Measurements from ENCODE around the gene NAA40.
A peak's percentile ranks its signal among the peaks of the same experiment; 100 is the strongest.

NAA40 gene

DNA sequence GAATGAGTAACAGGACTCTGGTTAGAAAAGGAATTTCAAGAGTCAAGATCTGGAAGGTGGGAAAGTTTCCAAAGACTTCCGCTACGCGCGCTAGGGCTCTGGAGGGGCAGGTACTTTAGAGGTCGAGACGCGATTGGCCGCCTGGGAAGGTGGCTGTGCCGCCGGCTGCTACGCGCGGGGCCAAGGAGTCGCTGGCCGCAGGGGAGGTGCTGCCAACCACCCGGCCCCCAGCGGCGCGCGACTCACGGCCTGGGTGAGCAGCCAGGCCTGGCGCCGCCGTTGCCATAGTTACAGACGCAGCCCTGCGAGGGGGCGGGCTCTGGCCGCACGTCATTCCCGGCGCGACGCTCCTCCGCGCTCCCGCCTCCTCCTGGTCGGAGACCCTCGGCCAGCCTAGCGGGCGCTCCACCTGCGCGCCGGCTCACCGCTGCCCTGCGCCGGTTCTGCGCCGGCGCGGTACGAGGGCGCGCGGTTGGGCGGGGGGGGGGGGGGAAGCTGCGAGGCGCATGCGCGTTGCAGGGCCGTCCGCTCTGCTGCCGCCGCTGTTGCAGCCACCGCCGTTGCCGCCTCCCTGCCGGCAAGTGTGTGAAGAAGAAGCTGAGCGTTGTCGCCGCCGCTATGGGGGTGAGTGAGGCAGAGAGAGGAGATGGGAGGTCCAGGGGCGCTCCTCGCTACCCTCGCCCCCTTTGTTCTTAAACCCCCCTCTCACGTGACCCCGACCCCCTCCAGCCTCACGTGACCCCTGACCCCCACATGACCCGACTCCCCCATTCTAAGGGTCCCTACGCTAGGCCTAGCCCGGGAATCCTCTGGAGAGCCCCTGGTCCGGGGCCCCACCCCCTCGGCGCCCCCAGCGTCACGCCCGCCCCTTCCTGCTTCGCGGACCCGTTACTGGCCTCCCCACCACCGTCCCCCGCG is at the start of gene NAA40:
NAA40 (plus strand) TSS at position 524 of the 918 bp plus-strand sequence; CDS start at position 619, 95 bp downstream.
- peak; percentile 78 to 84 for DNase-seq

DNA sequence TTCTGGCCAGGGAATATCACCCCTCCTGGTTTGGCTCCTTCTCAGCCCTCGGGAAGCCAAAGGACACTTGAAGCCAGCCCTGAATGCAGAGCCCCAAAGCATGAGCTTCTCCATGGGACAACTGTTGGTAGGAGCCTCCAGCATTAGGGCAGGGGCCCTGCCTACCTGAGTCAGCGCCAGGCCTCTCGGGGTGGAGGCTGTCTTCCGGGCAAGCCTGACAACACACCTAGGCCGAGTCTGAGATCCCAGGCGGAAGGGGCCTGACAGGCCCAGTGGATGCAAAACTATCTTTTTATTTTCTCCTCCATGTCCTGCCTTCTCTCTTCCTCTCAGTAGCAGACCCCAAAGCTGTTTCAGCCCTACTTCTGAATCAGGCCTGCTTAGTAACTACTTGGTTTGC is 49.5 kb upstream of the NAA40 start:
- no peak for DNase-seq

GRCh38 chr11:63890368-63890767 is 48.4 kb upstream of the NAA40 start:
- no peak for DNase-seq

GRCh38 chr11:63892228-63892627 is 46.6 kb upstream of the NAA40 start:
- DNase-seq, result no peak

DNA sequence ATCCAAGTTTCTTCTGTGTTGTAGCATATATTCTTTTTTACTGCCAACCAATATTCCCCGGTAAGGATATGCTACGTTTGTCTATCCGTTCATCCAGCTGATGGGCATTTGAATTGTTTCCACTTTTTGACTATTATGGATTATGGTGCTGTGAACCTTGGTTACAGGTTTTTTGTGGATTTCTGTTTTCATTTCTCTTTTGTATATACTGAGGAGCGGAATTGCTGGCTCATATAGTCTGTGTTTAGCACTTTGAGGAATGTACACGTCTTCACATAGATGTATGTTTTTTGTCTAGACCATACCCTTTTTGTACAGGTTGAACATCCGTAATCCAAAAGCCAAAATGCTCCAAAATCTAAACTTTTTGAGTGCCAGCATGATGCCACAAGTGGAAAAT is 45.4 kb upstream of the NAA40 start:
- no peak for DNase-seq

- no peak for DNase-seq
Measured at GRCh38 chr11:63896071-63896470, 42.7 kb upstream of the NAA40 start.

- no peak for DNase-seq
Measured at GRCh38 chr11:63897459-63898146, 41.2 kb upstream of the NAA40 start.

DNA sequence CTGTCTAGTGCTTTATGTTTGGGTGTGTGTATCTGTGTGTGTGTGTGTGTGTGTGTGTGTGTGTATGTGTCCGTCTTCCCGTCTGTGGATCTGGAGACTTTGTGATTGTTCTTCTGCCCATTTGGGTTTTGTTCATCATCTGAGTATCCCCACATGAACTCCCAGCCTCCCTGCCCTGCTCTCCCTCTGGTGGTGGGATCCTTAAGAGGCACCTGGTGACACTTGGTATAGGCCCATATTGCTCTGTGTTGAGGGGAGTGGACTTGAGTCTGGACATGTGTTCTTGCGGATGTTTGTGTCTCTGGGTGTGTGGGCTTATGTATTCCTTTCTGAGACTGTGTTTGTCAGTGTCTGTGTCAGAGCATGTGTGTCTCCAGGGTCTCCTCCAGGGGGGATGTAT is 37.1 kb upstream of the NAA40 start:
- DNase-seq, result no peak

DNA sequence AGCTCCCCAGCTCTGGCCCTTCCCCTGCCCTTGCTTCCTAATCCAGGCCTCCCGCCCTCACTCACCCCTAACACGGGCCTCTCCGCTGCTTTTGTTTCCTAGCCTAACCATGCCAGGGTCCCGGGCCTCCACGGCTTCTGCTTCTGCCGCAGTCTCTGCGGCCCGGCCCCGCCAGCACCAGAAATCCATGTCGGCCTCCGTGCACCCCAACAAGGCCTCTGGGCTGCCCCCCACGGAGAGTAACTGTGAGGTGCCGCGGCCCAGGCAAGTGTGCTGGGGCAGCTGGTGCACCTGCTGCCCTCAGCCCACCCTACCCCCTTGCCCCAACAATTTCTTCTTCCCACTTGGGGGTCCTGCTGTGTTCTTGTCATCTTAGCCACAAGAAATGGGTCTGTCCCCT is 34.9 kb upstream of the NAA40 start:
- no peak for DNase-seq

- no peak for DNase-seq
Measured at GRCh38 chr11:63904743-63905142, 34.1 kb upstream of the NAA40 start.

- no peak for DNase-seq
Measured at GRCh38 chr11:63905179-63905578, 33.6 kb upstream of the NAA40 start.

- no peak for DNase-seq
Measured at GRCh38 chr11:63906087-63906486, 32.7 kb upstream of the NAA40 start.

DNA sequence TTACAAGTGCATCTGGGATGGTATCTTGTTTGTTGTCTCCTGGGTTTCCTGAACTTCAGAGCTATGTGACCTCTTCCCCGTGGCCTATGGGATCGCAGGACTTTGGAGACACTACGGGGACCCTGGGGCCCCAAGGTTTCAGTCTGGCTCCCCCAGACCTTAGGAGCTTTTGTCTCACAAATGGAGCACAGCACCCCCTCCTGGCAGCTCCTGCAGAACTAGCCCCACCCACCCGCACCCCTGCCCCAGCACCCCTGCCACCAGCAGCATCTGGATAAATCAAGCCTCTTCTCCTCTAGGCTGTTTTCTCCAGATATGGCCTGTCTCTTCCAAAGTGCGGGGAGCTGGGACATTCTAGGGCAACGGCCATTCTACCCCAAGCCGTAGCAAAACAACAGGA is 32.2 kb upstream of the NAA40 start:
- no peak for DNase-seq

DNA sequence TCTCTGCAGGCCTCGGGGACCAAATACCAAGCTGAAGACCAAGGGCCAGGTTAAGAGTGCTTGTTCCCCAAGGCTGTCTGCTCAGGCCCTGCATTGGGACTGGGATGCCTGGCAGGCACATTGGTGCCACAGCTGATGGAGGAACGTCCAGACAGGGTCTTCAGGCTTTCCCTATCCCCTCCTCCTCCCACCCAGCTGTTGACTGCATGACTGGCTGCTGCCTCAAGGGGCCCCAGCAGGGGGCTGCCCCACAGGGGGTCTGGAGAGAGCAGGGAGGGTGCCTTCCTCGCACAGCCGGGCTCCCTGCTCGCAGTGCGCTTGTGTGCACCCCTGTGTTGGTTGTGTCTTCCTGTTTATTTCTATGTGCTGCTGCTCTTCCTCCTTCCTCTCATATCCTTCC is 31.7 kb upstream of the NAA40 start:
- no peak for DNase-seq

DNA sequence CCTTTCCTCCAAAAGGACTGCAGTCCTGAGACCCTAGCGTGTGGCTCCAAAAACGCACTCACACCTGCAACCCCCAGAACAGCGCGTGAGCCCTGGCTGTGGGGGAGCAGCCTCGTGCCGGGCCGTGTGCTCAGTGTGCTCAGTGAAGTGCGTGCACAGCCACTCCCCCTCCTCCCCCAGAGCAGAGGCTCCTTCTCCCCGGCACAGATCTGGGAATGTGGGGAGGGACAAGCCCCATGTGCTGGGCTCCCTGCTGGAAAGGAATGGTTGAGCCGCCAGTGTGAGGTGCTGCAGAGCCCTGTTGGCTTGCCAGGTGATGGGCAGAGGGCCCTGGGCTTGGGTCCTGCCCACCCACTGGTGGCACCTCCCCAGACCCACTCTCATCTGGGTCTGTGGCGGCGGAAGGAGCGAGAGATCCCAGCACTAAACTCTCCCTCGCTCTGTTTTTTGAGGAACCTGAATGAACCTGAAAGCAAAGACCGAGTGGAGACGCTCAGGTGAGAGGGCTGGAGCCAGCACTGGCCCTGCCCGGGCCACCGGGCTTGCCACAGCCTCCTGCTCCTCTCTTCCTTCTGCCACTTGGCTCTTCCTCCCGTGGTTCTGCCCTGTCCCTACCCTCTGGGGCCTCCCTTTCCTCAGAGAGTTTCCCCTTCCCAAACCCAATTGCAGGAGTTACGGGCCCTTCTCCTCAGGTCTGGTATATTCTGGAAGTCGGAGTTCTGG is 30.8 kb upstream of the NAA40 start:
- no peak for DNase-seq

- DNase-seq, result no peak
Measured at GRCh38 chr11:63908631-63909401, 30.0 kb upstream of the NAA40 start.

- no peak for DNase-seq
Measured at GRCh38 chr11:63909591-63910506, 29.0 kb upstream of the NAA40 start.

DNA sequence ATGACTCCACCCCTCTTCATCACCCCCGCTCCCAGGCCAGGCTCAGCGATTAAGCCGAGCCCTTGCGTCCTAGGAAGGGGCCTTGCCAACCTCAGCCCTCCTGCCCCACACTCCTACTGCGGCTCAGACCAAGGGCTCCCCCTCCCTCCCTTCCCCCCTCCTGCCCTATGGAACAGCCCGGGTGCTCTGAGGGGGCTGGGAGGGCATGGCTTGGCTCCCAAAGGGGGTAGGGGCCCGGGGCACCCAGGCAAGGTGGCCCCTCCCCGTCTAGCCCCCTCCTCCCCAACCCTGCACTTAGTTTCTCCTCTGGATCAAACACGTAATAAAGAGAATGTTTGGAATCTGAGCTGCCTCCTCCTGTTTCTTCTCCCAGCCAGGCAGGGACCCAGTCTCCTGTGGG is 28.1 kb upstream of the NAA40 start:
- no peak for DNase-seq

GRCh38 chr11:63911440-63911839 is 27.4 kb upstream of the NAA40 start:
- no peak for DNase-seq

DNA sequence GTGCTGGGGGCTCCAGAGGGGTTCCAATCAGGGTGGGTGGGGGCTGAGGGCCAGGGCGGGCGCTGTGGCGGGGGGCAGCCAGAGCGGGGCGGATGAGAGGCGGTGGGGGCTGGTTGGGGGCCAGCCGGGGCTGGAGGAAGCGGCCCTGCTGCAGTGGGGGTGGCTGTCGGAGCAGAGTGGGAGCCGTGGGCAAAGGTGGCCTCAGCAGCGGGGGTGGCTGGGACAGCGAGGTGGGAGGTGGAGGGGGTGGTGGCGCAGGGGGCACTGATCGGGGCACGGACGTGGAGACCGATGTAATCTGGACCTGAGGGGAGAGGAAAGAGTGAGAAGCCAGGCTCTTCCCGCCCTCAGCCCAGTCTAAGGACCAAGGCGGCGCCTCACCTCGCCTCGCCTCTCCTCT is 26.9 kb upstream of the NAA40 start:
- no peak for DNase-seq

- no peak for DNase-seq
Measured at GRCh38 chr11:63912678-63913077, 26.1 kb upstream of the NAA40 start.

All from inflammatory macrophage treated with lipopolysaccharide for 1 hour (primary cell).